ENCODE measurements around the gene SHOC2.

DNA sequence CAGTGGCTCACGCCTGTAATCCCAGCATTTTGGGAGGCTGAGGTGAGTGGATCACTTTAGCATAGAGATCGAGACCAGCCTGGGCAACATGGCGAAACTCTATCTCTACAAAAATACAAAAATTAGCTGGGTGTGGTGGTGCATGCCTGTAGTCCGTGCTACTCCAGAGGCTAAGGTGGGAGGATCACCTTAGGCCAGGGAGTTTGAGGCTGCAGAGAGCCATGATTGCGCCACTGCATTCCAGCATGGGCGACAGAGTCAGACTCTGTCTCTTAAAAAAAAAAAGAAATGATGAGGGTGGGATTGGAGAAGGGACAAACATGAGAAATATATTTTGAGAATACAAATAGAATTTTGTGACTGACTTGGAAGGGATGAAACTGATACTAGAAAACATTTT lies 76.9 kb downstream of the SHOC2 start:
- TF ChIP-seq, protein P1, sequence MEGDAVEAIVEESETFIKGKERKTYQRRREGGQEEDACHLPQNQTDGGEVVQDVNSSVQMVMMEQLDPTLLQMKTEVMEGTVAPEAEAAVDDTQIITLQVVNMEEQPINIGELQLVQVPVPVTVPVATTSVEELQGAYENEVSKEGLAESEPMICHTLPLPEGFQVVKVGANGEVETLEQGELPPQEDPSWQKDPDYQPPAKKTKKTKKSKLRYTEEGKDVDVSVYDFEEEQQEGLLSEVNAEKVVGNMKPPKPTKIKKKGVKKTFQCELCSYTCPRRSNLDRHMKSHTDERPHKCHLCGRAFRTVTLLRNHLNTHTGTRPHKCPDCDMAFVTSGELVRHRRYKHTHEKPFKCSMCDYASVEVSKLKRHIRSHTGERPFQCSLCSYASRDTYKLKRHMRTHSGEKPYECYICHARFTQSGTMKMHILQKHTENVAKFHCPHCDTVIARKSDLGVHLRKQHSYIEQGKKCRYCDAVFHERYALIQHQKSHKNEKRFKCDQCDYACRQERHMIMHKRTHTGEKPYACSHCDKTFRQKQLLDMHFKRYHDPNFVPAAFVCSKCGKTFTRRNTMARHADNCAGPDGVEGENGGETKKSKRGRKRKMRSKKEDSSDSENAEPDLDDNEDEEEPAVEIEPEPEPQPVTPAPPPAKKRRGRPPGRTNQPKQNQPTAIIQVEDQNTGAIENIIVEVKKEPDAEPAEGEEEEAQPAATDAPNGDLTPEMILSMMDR (optimal IDR thresholded peaks at IDR 0.05 in 1 of 3, IDR thresholded peaks at IDR 0.05 in 1 of 3, conservative IDR thresholded peaks at IDR 0.05 in 1 of 3; ENCODE audit: extremely low read depth in 1 of 3, insufficient read depth in 2 of 3, low read length in 3 of 3), result no peak
- no peak for TF ChIP-seq EZH2 (IDR thresholded peaks at IDR 0.05; ENCODE audit: low read length)
